Coronary artery (tissue), 2 donors: Measurements from ENCODE around the gene ZNF883.

ENCODE experiments used
- DNase-seq: peaks from one replicate; pipeline ENCODE4 v3.0.0-alpha.2; 2017; ENCODE audit warnings: low spot score
- H3K27ac ChIP-seq, 2 donors: fragments of 200-600 bp; sonication (generic); one replicate each; pipeline ENCODE4 v1.5.1; 2016 to 2019
- H3K4me3 ChIP-seq: fragments of 200-600 bp; sonication (generic); 2 replicates; pipeline ENCODE4 v1.5.1; 2016; ENCODE audit warnings: mild to moderate bottlenecking, moderate library complexity
- TF ChIP-seq, protein P1 (sequence below): fragments of 200-600 bp; sonication (generic); IDR thresholded peaks from one replicate; pipeline ENCODE4 v1.5.1; 2019; ENCODE audit warnings: antibody characterized with exemption

Gene ZNF883

DNA sequence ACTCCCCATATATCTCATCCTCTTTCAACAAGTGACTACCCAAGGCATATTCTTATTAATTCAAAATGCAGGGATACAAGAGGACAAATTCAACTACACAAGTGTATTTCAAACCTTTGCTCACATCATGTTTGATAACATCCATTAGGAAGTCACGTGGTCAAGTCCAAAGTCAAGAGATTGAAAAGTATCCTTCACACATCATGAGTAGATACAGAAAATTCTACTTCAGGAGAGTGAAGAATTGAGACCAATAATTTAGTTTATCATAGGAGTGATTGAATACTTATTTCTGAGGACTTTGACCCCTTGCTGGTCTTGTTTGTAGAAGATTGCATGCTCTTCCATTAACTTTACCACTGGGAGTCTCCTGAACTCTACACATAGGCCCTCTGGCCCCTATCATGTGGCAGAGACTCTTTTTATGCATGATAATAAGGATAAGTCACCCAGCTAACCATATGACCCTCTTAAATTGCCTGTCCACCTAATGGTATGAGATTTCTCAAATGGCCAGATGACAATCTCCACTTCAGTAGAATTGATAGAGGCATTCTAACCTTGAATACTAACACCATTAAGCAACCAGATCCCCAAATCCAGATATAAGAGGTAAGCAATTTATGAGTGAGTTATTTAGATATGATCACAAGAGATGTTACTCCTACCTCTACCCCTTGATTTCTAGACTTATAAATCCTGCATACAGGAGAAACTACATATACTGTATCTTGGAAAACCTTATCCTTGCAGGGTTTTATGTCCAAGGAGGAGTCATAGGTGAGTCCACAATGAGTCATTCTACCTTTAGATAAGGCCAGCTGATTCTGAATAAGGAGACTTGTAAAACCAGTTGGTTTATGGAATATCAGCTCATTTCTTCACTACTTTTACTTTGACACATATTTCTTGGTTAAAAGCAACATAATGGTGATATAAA lies 94.7 kb downstream of the ZNF883 start:
- Histone ChIP-seq H3K4me3 (no peak overlapping the region), H3K27ac (no peak overlapping the region)
- TF ChIP-seq, protein P1, sequence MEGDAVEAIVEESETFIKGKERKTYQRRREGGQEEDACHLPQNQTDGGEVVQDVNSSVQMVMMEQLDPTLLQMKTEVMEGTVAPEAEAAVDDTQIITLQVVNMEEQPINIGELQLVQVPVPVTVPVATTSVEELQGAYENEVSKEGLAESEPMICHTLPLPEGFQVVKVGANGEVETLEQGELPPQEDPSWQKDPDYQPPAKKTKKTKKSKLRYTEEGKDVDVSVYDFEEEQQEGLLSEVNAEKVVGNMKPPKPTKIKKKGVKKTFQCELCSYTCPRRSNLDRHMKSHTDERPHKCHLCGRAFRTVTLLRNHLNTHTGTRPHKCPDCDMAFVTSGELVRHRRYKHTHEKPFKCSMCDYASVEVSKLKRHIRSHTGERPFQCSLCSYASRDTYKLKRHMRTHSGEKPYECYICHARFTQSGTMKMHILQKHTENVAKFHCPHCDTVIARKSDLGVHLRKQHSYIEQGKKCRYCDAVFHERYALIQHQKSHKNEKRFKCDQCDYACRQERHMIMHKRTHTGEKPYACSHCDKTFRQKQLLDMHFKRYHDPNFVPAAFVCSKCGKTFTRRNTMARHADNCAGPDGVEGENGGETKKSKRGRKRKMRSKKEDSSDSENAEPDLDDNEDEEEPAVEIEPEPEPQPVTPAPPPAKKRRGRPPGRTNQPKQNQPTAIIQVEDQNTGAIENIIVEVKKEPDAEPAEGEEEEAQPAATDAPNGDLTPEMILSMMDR, result no peak

GRCh38 chr9:112914524-112914923 lies 97.5 kb downstream of the ZNF883 start:
- Histone ChIP-seq H3K27ac (no peak overlapping the region), H3K4me3 (no peak overlapping the region)
- no peak for DNase-seq
- TF ChIP-seq, protein P1, result no peak

More for the DNA sequence above, 94.7 kb downstream of the ZNF883 start:
- DNase-seq, result no peak

DNA sequence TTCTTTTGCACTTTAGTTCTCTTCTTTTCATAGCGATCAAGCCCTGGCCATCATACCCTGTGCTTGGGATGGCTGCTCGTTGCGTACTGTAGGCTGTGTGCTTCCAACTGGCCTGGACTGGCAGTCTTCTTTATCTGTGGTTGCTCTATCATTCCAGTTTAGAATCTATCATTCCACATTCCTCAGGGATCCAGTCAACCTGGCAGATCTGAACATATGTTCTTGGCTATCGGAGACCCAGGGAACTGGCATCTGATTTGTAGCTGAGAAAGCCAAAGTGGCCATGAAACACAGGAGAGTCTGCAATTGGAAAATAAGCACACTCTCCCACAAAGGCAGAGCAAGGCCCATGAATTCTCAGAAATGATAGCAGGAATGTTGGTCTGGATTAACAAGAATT lies 98.7 kb downstream of the ZNF883 start:
- TF ChIP-seq, protein P1, result no peak
- Histone ChIP-seq H3K4me3 (no peak overlapping the region), H3K27ac (no peak overlapping the region)
- no peak for DNase-seq

- TF ChIP-seq, protein P1, result no peak
- Histone ChIP-seq H3K27ac (no peak overlapping the region), H3K4me3 (no peak overlapping the region)
- DNase-seq, result no peak
Observed at GRCh38 chr9:112912636-112913035, 99.4 kb downstream of the ZNF883 start.

- DNase-seq, result no peak
- no peak overlapping the region for H3K4me3 ChIP-seq
- TF ChIP-seq, protein P1, result no peak
- H3K27ac ChIP-seq, result no peak overlapping the region
Observed at GRCh38 chr9:112911736-112912135, 100.3 kb downstream of the ZNF883 start.
